H1 (cell line): ENCODE data around the gene HBQ1. TPM values are rescaled to one million over a fixed set of nuclear protein-coding genes. Genes with fewer than 3 reads are reported as not detected.

Source experiments
- CBX5 ChIP-seq: fragments of 300-800, 300-1000 bp; sonication (generic); IDR thresholded peaks from 2 replicates; pipeline ENCODE4 v1.7.1; 2016; ENCODE audit warnings: antibody characterized with exemption, low read length, low read depth
- JUN ChIP-seq: IDR thresholded peaks from 2 replicates; pipeline ENCODE4 v1.6.1; 2011; ENCODE audit warnings: low read depth, mild to moderate bottlenecking, improper control_type of control experiment, low read length
- NANOG ChIP-seq: IDR thresholded peaks from 2 replicates; pipeline ENCODE4 v1.6.1; 2011; ENCODE audit warnings: low read length, low read depth, mild to moderate bottlenecking, inconsistent platforms; ENCODE audit not compliant: insufficient read depth, poor library complexity, severe bottlenecking
- PHF8 ChIP-seq: fragments of 200-600 bp; sonication (generic); conservative IDR thresholded peaks from 2 replicates; pipeline ENCODE4 v1.7.1; 2012; ENCODE audit warnings: low read depth, mild to moderate bottlenecking, inconsistent platforms, low read length, moderate library complexity
- RNF2 ChIP-seq: fragments of 200-900, 300-1000 bp; sonication (generic); IDR thresholded peaks from 2 replicates; pipeline ENCODE4 v1.7.1; 2016; ENCODE audit warnings: borderline replicate concordance, low read depth, mild to moderate bottlenecking, antibody characterized with exemption, low read length; ENCODE audit not compliant: poor library complexity, severe bottlenecking; ENCODE audit errors: missing control alignments
- TCF12 ChIP-seq: IDR thresholded peaks from 2 replicates; pipeline ENCODE4 v1.6.1; 2011; ENCODE audit warnings: low read depth, mild to moderate bottlenecking, low read length
- polyA plus RNA-seq, 7 experiments: library from polyadenylated mRNA; depleted of rRNA in 3 of 7; stranded (reverse) in 5 of 7; unstranded in 2 of 7; fragments of >200 nt in 5 of 7; fragments of 200-250 nt in 2 of 7; gene quantifications; 1 replicate in 5 of 7; 2 replicates in 1 of 7; 4 replicates in 1 of 7; pipeline versions ENCODE4 v1.2.1 to v1.2.3, GENCODE V29; 2011 to 2013; ENCODE audit warnings: missing spikeins in 2 of 7, mixed read lengths in 2 of 7
- total RNA-seq: library from RNA; stranded (reverse); fragmentation: NEBNext Ultra II Directional; extraction: Animal tissue kit (Norgen Biotek cat#: 25700); gene quantifications from 2 replicates; pipeline ENCODE4 v1.2.1, GENCODE V29; 2021

Gene HBQ1
- total and polyA plus RNA-seq, 2 of the 8 experiments (the other 6 are each of a cell fraction or from before 2014, with no cell fraction given): 2.9 to 17.1 TPM

DNA sequence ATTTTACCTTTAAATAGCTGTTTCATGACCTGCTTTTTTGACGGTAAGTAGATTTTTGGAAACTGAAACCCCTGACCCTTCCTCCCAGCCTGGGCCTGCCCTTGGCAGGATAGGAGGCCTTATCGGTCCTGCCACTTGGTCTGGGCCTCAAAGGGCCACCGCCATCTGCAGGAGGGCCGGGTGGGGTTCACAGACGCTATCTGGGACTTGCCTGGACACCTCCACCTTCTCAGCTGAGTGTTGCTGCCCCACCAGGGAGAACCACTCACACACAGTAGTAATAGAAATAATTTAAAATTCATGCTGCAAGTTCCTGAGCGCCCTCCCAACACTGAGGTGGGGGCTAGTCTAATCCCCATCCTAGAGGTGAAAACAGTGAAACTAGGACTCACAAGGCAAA is 37.2 kb upstream of the HBQ1 start (continued):
- TF ChIP-seq RNF2 (no peak), JUN (no peak), PHF8 (no peak), TCF12 (no peak), NANOG (no peak), CBX5 (no peak)
